HUES6 (cell line): ENCODE measurements around the gene LRRC27.

Experiments used
- H3K27ac ChIP-seq: 2 replicates; pipeline ENCODE4 v1.7.0; 2013; ENCODE audit warnings: low read depth, mild to moderate bottlenecking, low read length, inconsistent platforms
- H3K27me3 ChIP-seq: 2 replicates; pipeline ENCODE4 v1.6.1; 2013; ENCODE audit warnings: low read length; ENCODE audit not compliant: control insufficient read depth, insufficient read depth
- H3K36me3 ChIP-seq: 2 replicates; pipeline ENCODE4 v1.6.1; 2013; ENCODE audit warnings: low read length; ENCODE audit not compliant: control insufficient read depth, insufficient read depth
- H3K4me1 ChIP-seq: 2 replicates; pipeline ENCODE4 v1.6.1; 2013; ENCODE audit warnings: low read length; ENCODE audit not compliant: control insufficient read depth, insufficient read depth
- H3K4me3 ChIP-seq: 2 replicates; pipeline ENCODE4 v1.5.1; 2013; ENCODE audit warnings: low read depth, low read length
- H3K9ac ChIP-seq: one replicate; pipeline ENCODE4 v1.6.1; 2013; ENCODE audit warnings: mild to moderate bottlenecking, low read length
- H3K9me3 ChIP-seq: 2 replicates; pipeline ENCODE4 v1.6.1; 2013; ENCODE audit warnings: low read depth, low read length; ENCODE audit not compliant: control insufficient read depth, insufficient read depth

Gene LRRC27

DNA sequence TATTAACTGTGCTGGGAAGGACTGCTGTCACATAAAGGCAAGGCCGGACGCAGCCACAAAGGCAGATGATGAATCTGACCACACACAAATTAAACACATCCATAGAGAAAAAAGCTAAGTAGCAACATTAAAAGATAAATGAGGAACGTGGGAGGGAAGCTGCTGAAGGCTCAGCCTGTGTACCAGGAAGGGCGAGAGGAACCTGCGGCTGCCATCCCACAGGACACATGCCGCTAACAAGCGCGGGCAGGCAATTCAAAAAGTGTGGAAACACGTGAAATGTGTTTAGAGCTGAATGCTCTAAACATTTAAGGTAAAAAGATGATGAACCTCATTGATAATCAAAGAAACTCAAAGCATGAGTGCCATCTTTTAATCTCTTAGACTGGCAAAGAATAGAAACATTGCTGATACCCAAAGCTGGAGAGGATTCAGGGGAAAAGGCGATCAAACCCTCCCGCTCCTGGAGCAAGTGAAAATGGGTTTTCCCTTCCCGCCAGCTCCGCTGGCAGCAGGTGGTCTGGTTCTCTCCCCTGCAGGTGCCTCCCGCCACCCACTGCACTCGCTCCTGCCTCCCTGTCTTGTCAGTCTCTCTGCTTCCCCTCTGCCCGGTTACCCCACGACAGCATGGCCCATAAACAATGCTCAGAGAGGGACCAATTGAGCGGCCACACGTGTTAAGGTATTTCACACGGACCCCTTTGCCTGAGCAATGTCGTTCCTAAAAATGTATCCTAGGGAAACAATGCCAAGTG is 28.5 kb upstream of the LRRC27 start:
- Histone ChIP-seq H3K9ac (no peak overlapping the region), H3K4me3 (no peak overlapping the region), H3K36me3 (no peaks in the 10 kb centered on the region), H3K9me3 (peaks cover 17% of the 10 kb centered on the region), H3K27ac (no peak overlapping the region), H3K27me3 (peaks cover 40% of the 10 kb centered on the region), H3K4me1 (peaks cover under 1% of the 10 kb centered on the region; the same call in 1 of the 2 replicates)

DNA sequence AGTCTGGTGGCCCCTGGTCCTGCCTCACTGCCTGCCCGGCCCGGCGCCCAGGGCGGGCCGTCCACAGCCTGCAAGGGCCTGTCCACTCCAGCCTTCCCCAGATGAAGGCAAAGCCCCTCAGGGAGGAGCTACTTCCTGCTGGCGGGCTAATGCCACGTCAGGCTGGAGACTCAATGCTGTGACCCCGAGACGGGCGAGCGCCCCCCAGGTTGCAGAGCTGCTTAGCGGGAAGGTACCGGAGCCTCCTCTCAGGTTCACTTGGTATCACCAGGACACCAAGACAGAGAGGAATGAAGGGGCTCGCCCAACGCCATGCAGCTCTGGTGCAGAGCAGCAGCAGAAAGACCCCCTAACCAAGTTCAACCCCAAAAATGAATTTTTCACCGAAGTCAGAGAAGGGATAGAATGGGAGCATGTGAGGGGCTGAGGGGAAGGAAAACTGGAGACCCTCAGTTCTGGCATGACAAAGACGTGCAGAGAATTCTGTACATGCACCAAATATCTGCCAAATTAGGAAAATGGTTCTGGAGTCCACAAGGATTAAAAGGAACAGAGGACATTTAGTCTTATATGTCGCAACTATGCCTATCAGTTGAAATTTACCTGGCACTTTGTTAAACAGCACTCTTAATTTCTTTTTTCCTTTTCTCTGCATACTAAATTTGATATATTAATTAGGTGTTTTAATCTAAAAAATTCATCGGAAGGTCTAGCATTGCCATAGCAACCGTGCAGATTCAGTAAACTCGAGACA is 27.1 kb upstream of the LRRC27 start:
- Histone ChIP-seq H3K4me3 (no peak overlapping the region), H3K4me1 (peaks cover 9% of the 10 kb centered on the region)

DNA sequence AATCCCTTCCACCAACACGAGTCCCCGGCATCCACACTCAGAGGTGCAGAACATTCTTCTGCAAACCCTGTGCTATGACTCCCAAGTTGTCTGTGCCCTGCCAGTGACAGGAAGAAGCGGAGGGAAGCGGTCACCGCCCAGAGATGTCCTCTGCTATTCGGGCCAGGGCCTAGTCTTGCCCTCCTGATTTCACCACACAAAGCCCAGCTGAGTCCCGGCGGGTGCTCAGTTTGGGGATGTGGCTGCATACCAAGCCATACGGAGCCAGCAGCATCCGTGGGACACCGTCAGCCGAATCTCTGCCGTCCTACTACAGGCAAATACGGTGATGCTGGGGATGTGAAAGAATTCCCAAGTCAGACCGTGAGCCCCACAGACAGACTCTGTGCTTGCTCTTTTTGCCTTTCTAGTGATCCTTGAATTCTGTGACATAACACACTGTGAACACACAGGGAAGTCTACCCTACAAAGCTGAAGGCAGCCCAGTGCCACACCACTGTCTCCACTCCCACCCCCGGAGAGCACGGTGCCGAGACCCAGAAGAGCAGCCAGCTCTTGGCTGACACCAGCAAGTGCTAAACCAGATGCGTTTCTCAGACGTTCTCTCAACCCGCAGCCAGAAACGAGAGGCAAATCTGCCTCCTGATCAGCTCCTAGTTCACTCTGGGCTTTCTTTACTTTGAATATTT is 26.2 kb upstream of the LRRC27 start:
- Histone ChIP-seq H3K9me3 (peaks cover 17% of the 10 kb centered on the region), H3K4me1 (peaks cover 9% of the 10 kb centered on the region), H3K27ac (no peak overlapping the region), H3K4me3 (no peak overlapping the region), H3K9ac (no peak overlapping the region), H3K27me3 (peaks cover 62% of the 10 kb centered on the region), H3K36me3 (no peaks in the 10 kb centered on the region)

More for the DNA sequence above, 27.1 kb upstream of the LRRC27 start:
- H3K9ac ChIP-seq: no peak overlapping the region
- H3K9me3 ChIP-seq: peaks cover 17% of the 10 kb centered on the region
- no peaks in the 10 kb centered on the region for H3K36me3 ChIP-seq
- H3K27me3 ChIP-seq: peaks cover 53% of the 10 kb centered on the region
- H3K27ac ChIP-seq: no peak overlapping the region

DNA sequence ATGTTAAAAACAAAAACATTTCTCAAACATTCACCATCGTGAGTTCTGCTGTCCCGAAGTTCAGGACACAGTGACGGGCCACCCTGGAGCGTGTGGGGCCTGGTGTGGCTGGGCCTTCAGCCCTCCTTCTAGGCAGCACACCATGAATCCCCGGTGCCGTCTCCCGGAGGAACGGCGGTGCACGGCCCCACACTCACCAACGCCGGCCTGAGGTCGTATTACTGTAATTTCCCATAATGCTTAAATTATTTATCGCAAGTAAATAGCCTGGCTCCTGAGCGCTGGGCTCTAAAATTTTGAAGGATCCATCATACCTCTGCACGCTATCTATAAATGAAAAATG is 25.7 kb upstream of the LRRC27 start:
- Histone ChIP-seq H3K36me3 (no peaks in the 10 kb centered on the region), H3K27me3 (peaks cover 67% of the 10 kb centered on the region), H3K4me3 (no peak overlapping the region), H3K27ac (no peak overlapping the region), H3K4me1 (peaks cover 9% of the 10 kb centered on the region), H3K9ac (no peak overlapping the region), H3K9me3 (peaks cover 17% of the 10 kb centered on the region)

DNA sequence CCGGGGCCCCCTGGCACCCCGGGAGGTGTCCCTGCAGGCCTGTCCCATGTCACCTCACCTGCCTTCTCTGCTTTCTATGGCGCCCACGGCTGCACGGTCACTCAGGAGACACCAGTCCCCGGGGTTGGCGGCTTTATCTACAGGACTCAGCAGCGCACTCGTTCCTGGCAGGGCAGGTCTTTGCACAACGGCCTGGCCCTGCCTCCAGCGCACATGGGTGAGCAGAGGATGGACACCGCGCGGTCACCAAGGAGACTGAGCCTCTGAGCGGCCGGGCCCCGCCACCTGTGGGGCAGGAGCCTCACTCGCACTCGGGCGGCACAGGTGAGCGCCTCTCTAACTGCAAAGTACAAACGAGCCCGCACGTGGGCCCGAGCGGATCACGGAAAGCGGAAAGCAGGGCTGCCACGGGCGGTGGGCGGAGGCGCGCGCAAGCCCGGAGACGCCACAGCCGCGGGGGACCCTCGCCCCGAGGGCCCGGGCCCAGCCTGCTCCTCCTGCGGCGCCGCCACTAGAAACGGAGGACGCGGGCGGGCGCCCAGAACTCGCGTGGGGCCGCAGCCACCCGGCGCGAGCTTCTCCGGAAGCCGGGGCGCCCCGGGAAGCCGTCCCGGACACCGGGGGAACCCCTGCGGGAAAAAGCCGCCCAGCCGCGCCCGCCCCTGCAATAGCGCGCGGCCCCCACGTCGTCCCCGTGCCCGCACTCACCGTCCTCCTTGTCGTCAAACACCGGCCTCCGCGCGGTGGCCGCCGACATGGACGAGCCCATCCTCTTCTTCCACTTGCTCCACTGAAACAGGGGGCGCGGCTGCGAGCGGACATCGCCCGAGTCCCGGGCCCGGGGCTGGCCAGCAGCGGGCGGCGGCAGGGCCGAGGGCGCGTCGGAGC is 24.9 kb upstream of the LRRC27 start:
- Histone ChIP-seq H3K9ac (no peak overlapping the region), H3K4me3 (peak overlapping the region; percentile 61), H3K27me3 (peaks cover 72% of the 10 kb centered on the region), H3K9me3 (peaks cover 17% of the 10 kb centered on the region), H3K36me3 (no peaks in the 10 kb centered on the region), H3K27ac (no peak overlapping the region), H3K4me1 (peaks cover 9% of the 10 kb centered on the region)

DNA sequence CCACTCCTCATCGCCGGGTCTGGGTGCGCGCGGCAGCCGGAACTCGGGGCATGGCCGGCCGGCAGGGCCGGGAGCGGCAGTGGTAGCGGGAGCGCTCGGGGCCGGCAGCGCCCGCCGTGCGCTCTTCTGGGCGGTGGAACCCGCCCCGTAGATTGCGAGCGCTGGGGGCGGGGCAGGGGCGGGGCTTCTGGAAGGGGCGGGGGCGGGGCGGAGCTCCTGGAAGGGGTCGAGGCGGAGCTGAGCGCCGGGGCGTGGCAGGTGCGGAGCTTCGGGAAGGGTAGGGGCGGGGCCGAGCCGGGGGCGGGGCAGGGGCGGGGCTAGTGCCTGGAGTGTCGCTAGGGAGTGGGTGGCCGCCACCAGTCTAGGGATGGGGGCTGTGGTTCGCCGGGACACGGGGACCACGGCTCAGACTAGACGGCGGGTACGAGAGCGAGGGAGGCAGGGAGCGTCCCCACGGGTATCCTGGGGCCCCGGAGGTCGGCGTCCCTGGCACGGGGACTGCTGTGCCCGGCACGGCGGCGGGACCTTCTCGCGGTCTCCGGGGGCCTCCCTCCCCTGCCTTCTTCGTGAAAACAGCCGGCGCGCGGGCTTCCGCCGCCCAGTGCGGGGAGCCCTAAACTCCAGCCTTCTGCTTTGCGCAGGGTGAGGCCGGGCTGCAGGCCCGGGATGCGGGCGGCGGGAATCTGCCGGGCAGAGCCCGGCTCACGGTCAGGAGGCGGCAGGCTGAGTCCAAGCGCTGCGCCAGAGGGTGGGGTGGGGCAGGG is 24.0 kb upstream of the LRRC27 start, which contains the start of gene STK32C:
TSS of gene STK32C (minus strand) at position 128 of the 764 bp plus-strand sequence. CDS start at position 11, 117 bp downstream.
- peak within 1 kb of the TSS; percentile 73 for H3K4me3 ChIP-seq
- no peaks in the 10 kb centered on the region for H3K36me3 ChIP-seq
- H3K4me1 ChIP-seq: peaks cover 9% of the 10 kb centered on the region
- H3K27ac ChIP-seq: no peak within 1 kb of the TSS
- no peak within 1 kb of the TSS for H3K9ac ChIP-seq
- peaks cover 67% of the 10 kb centered on the region for H3K27me3 ChIP-seq
- H3K9me3 ChIP-seq: peaks cover 17% of the 10 kb centered on the region

DNA sequence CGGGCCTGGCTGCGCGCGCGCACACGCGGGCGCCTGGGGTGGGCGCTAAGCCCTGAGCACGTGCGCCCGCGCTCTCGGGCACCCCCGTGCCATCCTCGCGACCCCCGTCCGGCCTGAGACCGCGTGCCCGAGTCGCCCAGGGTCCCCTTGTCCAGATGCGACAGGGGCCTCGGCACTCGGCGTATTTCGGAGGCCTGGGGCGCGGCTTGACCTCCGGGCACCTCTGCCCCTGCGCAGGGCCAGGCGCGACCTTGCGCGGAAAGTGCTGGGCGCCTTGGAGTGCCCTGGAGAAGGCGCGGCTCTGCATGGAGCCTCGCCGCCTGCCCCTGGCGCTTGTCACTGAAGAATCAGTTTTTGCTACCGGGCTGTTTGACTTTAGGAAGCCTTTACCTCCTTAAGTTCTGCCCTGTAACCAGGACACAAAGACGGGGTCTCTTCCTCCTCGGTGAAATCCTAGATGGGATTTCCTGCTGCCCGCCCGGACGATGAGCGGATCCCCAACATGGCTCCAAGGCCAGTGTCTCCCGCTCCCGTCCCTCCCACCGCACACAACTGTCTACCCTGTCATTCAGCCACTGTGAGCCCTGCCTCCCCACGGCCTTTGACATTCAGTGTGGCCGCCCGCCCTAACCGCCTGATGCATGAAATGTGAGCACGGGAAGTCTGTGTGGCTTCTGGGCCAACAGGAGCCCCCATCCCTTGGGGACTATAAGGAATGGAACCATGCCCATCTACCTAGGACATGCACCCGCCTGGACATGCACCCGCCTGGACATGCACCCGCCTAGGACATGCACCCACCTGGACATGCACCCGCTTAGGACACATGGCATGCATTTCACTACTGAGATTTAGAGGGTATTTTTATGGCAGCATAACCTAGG is 23.2 kb upstream of the LRRC27 start:
- no peak overlapping the region for H3K9ac ChIP-seq
- H3K9me3 ChIP-seq: peaks cover 19% of the 10 kb centered on the region
- peaks cover 67% of the 10 kb centered on the region for H3K27me3 ChIP-seq
- H3K4me3 ChIP-seq: peak overlapping the region; percentile 73
- no peaks in the 10 kb centered on the region for H3K36me3 ChIP-seq
- peaks cover 9% of the 10 kb centered on the region for H3K4me1 ChIP-seq
- H3K27ac ChIP-seq: no peak overlapping the region

DNA sequence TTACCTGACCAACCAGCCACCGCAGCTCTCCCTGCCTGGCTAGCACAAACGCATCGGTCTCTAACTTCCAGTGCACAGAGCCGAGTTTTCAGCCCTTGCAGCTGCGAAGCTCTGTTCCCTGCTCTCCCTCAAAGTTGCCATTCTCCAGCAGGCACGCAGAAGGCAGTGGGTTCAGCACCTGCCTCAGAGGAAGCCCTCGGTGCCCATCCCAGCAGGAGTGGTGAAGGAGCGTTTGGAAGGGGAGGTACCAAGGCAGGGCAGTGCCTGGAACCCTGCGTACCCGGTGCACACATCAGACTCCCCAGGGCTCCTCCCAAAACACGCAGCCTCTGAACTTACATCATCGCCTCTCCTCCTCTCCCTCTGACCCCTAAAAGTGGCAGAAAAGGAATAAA is 22.5 kb upstream of the LRRC27 start:
- Histone ChIP-seq H3K4me3 (no peak overlapping the region), H3K27ac (no peak overlapping the region), H3K4me1 (peaks cover 9% of the 10 kb centered on the region), H3K9ac (no peak overlapping the region), H3K9me3 (peaks cover 24% of the 10 kb centered on the region), H3K36me3 (no peaks in the 10 kb centered on the region), H3K27me3 (peaks cover 64% of the 10 kb centered on the region)

DNA sequence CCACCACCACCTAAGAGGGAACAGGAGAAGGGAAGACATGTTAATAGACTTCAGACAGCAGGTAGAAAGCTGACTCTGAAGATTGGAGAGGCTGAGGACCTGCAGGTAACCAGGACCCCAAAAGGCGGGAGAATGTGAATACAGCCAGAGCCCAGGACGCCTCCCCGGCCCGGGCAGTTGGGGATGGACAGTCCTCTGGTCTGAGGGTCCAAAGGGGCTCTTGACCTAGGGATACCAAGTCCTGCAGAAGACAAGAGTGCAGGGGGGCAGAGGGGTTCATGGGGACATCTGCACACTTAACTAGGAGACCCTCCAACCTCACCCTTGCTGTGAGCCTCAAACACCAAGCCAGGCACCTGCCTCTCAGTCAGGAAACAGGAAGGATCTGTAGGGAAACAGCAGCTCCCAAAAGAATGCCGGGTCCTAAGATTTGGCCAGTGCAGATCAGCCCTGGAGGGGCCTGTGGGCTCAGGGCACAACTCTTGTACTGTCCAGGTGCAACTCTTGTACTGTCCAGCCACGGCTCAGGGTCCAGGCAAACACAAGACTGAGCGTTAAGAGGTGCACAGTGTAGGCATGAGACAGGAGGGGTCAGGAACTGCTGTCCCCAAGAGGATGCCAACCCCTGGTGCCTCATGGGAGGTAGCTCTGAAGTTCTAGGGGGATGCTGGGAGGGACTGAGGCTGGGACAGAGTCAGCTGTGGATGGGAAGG is 22.0 kb upstream of the LRRC27 start:
- Histone ChIP-seq H3K27me3 (peaks cover 64% of the 10 kb centered on the region), H3K9me3 (peaks cover 24% of the 10 kb centered on the region), H3K9ac (no peak overlapping the region), H3K4me3 (no peak overlapping the region), H3K27ac (no peak overlapping the region), H3K4me1 (peaks cover 9% of the 10 kb centered on the region), H3K36me3 (no peaks in the 10 kb centered on the region)
